Tibial nerve (tissue), 4 donors: ENCODE data around the gene RNPEPL1. TPM values are rescaled to one million over a fixed set of nuclear protein-coding genes. Genes with fewer than 3 reads are reported as not detected.
"Not testable (repeated sequence)": the region's sequence is repeated elsewhere in the genome, so short reads cannot be mapped to it uniquely, and the experiment has no call there.

Source experiments
- DNase-seq, 2 donors: peaks; one replicate each; pipeline ENCODE4 v3.0.0-alpha.2; 2019; ENCODE audit warnings: low spot score in 2 of 2
- H3K27ac ChIP-seq, 4 donors: fragments of 200-600 bp; sonication (generic) in 3 of 4; one replicate each; pipeline ENCODE4 v1.5.1; 2017 to 2019; ENCODE audit warnings: mild to moderate bottlenecking in 1 of 4
- H3K27me3 ChIP-seq, 2 donors: fragments of 200-600 bp; sonication (generic) in 1 of 2; one replicate each; pipeline versions ENCODE4 v1.5.1 to v1.6.0; 2017 to 2019
- H3K36me3 ChIP-seq, 3 donors: fragments of 200-600 bp; sonication (generic); one replicate each; pipeline ENCODE4 v1.5.1; 2018 to 2019
- H3K4me1 ChIP-seq, 4 donors: fragments of 200-600 bp; sonication (generic) in 3 of 4; one replicate each; pipeline ENCODE4 v1.5.1; 2017 to 2019
- H3K4me3 ChIP-seq, 4 donors: fragments of 200-600 bp; sonication (generic) in 3 of 4; one replicate each; pipeline ENCODE4 v1.5.1; 2017 to 2019; ENCODE audit warnings: mild to moderate bottlenecking in 1 of 4, moderate library complexity in 1 of 4
- H3K9me3 ChIP-seq, 4 donors: fragments of 200-600 bp; sonication (generic) in 3 of 4; one replicate each; pipeline ENCODE4 v1.5.1; 2017 to 2019
- EP300 ChIP-seq, 2 donors: sonication (generic); formaldehyde crosslinking; IDR thresholded peaks; one replicate each; pipeline ENCODE4 v1.6.1; 2017; ENCODE audit warnings: antibody characterized with exemption in 2 of 2, mild to moderate bottlenecking in 1 of 2
- POLR2A ChIP-seq, 2 donors: fragments of 450-650 bp; IDR thresholded peaks; one replicate each; pipeline ENCODE4 v1.6.1; 2017; ENCODE audit warnings: antibody characterized with exemption in 2 of 2, mild to moderate bottlenecking in 2 of 2, moderate library complexity in 2 of 2
- WGBS, 2 donors: methylation state at CpG; one replicate each; pipeline ENCODE4 v1.1.5; 2018; 5-methylcytosine and 5-hydroxymethylcytosine counted together
- total RNA-seq, 4 donors: library from RNA; depleted of rRNA; stranded (reverse); fragments of >200 nt; gene quantifications; one replicate each; pipeline ENCODE4 v1.1.0, GENCODE V29; 2016
- TF ChIP-seq, protein P1 (sequence below), 5 experiments: fragments of 200-600 bp in 3 of 5; fragments of 450-650 bp in 2 of 5; sonication (generic) in 3 of 5; IDR thresholded peaks; one replicate each; pipeline ENCODE4 v1.5.1; 2016 to 2019; ENCODE audit warnings: antibody characterized with exemption in 5 of 5, mild to moderate bottlenecking in 3 of 5, moderate library complexity in 2 of 5

Gene RNPEPL1
- total RNA-seq, 4 donors from 2014 or later = 55.3 to 90.6 (median 64.0) TPM

DNA sequence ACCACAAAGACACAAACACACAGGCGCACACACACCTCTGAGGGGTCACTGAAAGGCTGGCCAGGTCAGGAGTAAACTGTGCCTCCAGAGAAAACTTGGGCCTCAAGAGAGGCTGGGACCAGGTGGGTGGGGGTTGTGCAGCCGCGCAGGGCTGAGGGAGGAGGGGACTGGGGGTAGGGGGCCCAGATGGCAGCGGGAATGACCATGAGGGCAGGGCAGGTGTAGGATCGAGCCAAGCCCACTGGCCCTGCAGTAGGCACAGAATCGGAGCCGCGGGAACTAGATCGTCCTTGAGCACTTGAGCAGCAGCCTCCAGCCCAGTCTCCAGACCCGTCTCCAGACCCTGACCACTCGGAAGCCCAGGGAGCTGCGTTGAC is 47.3 kb upstream of the RNPEPL1 start:
- Histone ChIP-seq H3K27me3 (peaks cover 0 to 11% of the 10 kb centered on the region in 2 donors), H3K27ac (no peak overlapping the region), H3K4me3 (no peak overlapping the region), H3K4me1 (peaks cover 0 to 15% (median 0%) of the 10 kb centered on the region in 4 donors), H3K36me3 (peaks cover 0 to 44% (median 20%) of the 10 kb centered on the region in 3 donors), H3K9me3 (peaks cover 0 to 5% (median 0%) of the 10 kb centered on the region in 4 donors)
- no peak for DNase-seq
- TF ChIP-seq EP300 (IDR thresholded peaks at IDR 0.05) (no peak), POLR2A (IDR thresholded peaks at IDR 0.05) (no peak)
- TF ChIP-seq, protein P1, sequence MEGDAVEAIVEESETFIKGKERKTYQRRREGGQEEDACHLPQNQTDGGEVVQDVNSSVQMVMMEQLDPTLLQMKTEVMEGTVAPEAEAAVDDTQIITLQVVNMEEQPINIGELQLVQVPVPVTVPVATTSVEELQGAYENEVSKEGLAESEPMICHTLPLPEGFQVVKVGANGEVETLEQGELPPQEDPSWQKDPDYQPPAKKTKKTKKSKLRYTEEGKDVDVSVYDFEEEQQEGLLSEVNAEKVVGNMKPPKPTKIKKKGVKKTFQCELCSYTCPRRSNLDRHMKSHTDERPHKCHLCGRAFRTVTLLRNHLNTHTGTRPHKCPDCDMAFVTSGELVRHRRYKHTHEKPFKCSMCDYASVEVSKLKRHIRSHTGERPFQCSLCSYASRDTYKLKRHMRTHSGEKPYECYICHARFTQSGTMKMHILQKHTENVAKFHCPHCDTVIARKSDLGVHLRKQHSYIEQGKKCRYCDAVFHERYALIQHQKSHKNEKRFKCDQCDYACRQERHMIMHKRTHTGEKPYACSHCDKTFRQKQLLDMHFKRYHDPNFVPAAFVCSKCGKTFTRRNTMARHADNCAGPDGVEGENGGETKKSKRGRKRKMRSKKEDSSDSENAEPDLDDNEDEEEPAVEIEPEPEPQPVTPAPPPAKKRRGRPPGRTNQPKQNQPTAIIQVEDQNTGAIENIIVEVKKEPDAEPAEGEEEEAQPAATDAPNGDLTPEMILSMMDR (IDR thresholded peaks at IDR 0.05) = no peak
- WGBS, 2 donors = 89 to 97% methylated on average over 12 of the region's 12 CpGs

- not testable (repeated sequence) for H3K27ac ChIP-seq, H3K9me3 ChIP-seq, H3K4me3 ChIP-seq, DNase-seq
- Histone ChIP-seq H3K36me3 (peaks cover 0 to 52% (median 20%) of the 10 kb centered on the region in 3 donors), H3K4me1 (peaks cover 0 to 15% (median 0%) of the 10 kb centered on the region in 4 donors), H3K27me3 (peaks cover 0 to 11% of the 10 kb centered on the region in 2 donors)
- 95 to 96% methylated on average over 5 of the region's 5 CpGs for WGBS, 2 donors
Measured at GRCh38 chr2:240521885-240522284, 46.4 kb upstream of the RNPEPL1 start.

GRCh38 chr2:240522406-240522805 is 45.9 kb upstream of the RNPEPL1 start:
- WGBS, 2 donors = 92 to 94% methylated on average over 12 of the region's 12 CpGs
- no peak for DNase-seq
- Histone ChIP-seq H3K4me3 (no peak overlapping the region), H3K4me1 (peaks cover 0 to 15% (median 0%) of the 10 kb centered on the region in 4 donors), H3K36me3 (peaks cover 0 to 57% (median 20%) of the 10 kb centered on the region in 3 donors), H3K27me3 (peaks cover 0 to 11% of the 10 kb centered on the region in 2 donors), H3K9me3 (peaks cover 0 to 5% (median 0%) of the 10 kb centered on the region in 4 donors), H3K27ac (no peak overlapping the region)
- TF ChIP-seq, protein P1 (IDR thresholded peaks at IDR 0.05) = no peak
- TF ChIP-seq POLR2A (IDR thresholded peaks at IDR 0.05) = no peak

DNA sequence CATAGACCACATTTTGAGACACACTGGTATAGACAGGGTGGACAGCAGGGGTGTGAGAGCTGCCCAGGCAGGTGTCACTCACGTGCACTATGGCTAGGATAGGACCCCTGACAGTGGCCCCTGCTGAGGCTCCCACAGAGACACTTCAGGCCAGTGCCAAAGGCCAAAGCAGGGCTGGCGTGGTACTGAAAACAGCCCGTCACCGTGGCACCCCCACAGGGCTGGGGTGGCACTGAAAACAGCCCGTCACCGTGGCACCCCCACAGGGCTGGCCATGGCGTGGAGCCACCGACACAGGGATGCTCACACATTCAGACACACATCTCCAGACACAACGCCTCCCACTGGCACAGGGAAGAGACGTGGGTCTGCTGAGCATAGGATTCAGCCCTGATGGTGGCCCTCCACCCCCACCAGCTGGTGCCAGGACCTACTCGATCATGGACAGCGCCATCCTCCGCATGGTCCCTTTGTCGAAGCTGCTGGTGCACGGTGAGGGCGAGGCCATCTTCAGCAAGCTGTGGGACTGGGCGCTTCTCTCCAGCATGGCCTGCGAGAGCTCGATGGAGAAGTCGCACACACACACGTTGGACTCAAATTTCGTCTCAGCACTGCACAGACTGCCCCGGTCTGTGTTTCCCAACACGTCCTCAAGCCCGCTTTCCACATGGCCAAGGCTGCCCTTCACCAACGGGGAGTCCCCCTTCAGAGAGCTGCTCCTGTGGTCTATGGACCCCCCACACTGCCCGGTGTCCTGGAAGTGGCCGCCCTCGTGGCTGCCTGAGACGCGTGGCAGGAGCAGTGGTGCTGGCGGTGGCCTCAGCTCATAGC is 44.6 kb upstream of the RNPEPL1 start:
- 94 to 97% methylated on average over 25 to 29 of the region's 32 CpGs for WGBS, 2 donors
- no peak for DNase-seq
- no peak overlapping the region for H3K4me3 ChIP-seq

DNA sequence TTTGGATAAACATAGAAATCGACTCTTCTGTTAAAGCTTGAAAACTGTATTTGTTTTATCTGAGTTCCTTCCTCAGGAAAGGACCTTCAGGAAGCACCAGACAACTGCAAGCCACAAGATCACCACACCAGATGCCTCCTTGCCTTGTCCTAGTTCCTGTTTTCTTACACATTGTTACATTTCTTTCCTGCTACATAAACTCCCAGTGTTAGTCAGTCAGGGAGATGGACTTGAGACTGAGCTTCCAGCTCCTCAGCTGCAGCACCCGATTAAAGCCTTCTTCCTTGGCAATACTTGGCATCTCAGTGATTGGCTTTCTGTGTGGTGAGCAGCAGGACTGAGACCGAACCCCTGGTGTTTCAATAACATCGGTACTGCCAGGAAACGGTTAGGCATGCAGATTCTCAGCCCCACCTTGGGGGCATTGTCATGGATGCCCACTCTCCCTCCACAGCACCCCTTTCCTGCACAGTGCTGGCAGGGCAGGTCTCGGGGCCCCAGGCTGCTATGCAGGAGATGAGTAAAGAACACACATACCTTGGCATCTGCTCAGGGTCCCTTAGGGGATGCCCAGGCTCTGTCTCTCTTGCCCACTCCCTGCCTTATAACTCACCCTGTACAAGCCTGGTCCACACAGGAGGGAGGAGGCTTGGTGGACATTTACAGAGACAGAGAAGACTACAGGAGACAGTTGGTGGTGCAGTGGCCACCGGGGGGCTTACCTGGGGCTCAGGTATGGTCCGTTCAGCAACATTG is 43.1 kb upstream of the RNPEPL1 start:
- no peak overlapping the region for H3K4me3 ChIP-seq
- H3K27me3 ChIP-seq = peaks cover 0 to 10% of the 10 kb centered on the region in 2 donors
- H3K9me3 ChIP-seq = peaks cover 0 to 5% (median 0%) of the 10 kb centered on the region in 4 donors
- H3K36me3 ChIP-seq = peaks cover 0 to 82% (median 20%) of the 10 kb centered on the region in 3 donors
- no peak for DNase-seq
- no peak for TF ChIP-seq POLR2A (IDR thresholded peaks at IDR 0.05)
- TF ChIP-seq, protein P1 (IDR thresholded peaks at IDR 0.05) = no peak
- TF ChIP-seq EP300 (IDR thresholded peaks at IDR 0.05) = no peak
- no peak overlapping the region for H3K27ac ChIP-seq
- WGBS, 2 donors = 91 to 92% methylated on average over 5 to 8 of the region's 8 CpGs
- H3K4me1 ChIP-seq = peaks cover 0 to 5% (median 0%) of the 10 kb centered on the region in 4 donors

More for the DNA sequence above, 44.6 kb upstream of the RNPEPL1 start:
- peaks cover 0 to 67% (median 20%) of the 10 kb centered on the region in 3 donors for H3K36me3 ChIP-seq
- TF ChIP-seq POLR2A (IDR thresholded peaks at IDR 0.05) = no peak
- TF ChIP-seq EP300 (IDR thresholded peaks at IDR 0.05) = no peak
- TF ChIP-seq, protein P1 (IDR thresholded peaks at IDR 0.05) = no peak
- H3K27me3 ChIP-seq = peaks cover 0 to 11% of the 10 kb centered on the region in 2 donors
- H3K27ac ChIP-seq = no peak overlapping the region
- peaks cover 0 to 15% (median 0%) of the 10 kb centered on the region in 4 donors for H3K4me1 ChIP-seq
- peaks cover 0 to 5% (median 0%) of the 10 kb centered on the region in 4 donors for H3K9me3 ChIP-seq
